B cell (primary cell): ENCODE data around the gene KLF5. TPM values are rescaled to one million over a fixed set of nuclear protein-coding genes. Genes with fewer than 3 reads are reported as not detected.

Experiments used
- ATAC-seq: fragments of 200-7000 bp; cut with Tn5 transposase; one replicate; pipeline ENCODE4 v1.10.0; 2021; ENCODE audit warnings: low read depth, mild to moderate bottlenecking, moderate number of reproducible peaks, moderate library complexity
- CTCF ChIA-PET: fragments of 350-600 bp; sonication (Branson Sonifier 250); formaldehyde crosslinking; loops from one replicate; lab custom pipeline; 2021; ENCODE audit warnings: antibody characterized with exemption, inconsistent platforms; lab: Charles Lee
- POLR2A ChIA-PET: fragments of 350-600 bp; sonication (Branson Sonifier 250); formaldehyde crosslinking; loops from one replicate; lab custom pipeline; 2021; ENCODE audit warnings: antibody characterized with exemption; lab: Charles Lee
- DNase-seq: peaks from one replicate; pipeline ENCODE4 v3.0.0; 2013
- H2AFZ ChIP-seq: 2 replicates; pipeline ENCODE4 v1.6.1; 2012; ENCODE audit warnings: mild to moderate bottlenecking, low read depth, low read length; ENCODE audit not compliant: insufficient read depth, poor library complexity, severe bottlenecking
- H3K27ac ChIP-seq, 2 donors: 1 replicate in 1 of 2; 2 replicates in 1 of 2; pipeline ENCODE4 v1.5.1; 2012 to 2013; ENCODE audit warnings: low read length in 2 of 2, mild to moderate bottlenecking in 2 of 2, moderate library complexity in 1 of 2
- H3K27me3 ChIP-seq, 4 experiments: fragments of 200-600 bp in 1 of 4; sonication (generic) in 1 of 4; replicated peaks in 1 of 4; 1 replicate in 2 of 4; 2 replicates in 2 of 4; pipeline versions ENCODE4 v1.6.1 to v1.7.0; 2013 to 2016; ENCODE audit warnings: low read length in 3 of 4, mild to moderate bottlenecking in 2 of 4, mixed read lengths in 1 of 4, moderate library complexity in 1 of 4; ENCODE audit not compliant: insufficient read depth in 4 of 4, control insufficient read depth in 3 of 4; ENCODE audit errors: control extremely low read depth in 1 of 4
- H3K36me3 ChIP-seq, 2 experiments: replicated peaks in 1 of 2; 1 replicate in 1 of 2; 2 replicates in 1 of 2; pipeline versions ENCODE4 v1.6.1 to v1.7.1; 2013; ENCODE audit warnings: low read length in 1 of 2; ENCODE audit not compliant: insufficient read depth in 2 of 2, control insufficient read depth in 1 of 2; ENCODE audit errors: control extremely low read depth in 1 of 2, extremely low read depth in 1 of 2
- H3K4me1 ChIP-seq, 2 donors: fragments of 200-600 bp in 1 of 2; sonication (generic) in 1 of 2; 1 replicate in 1 of 2; 2 replicates in 1 of 2; pipeline versions ENCODE4 v1.5.1 to v1.6.1; 2013 to 2017; ENCODE audit warnings: low read length in 2 of 2; ENCODE audit not compliant: control insufficient read depth in 2 of 2, insufficient read depth in 2 of 2
- H3K4me2 ChIP-seq: replicated peaks from 2 replicates; pipeline ENCODE3; 2012; ENCODE audit warnings: mild to moderate bottlenecking, low read depth, low read length; ENCODE audit not compliant: poor library complexity, severe bottlenecking
- H3K4me3 ChIP-seq, 5 experiments: fragments of 200-600 bp in 1 of 5; sonication (generic) in 1 of 5; 1 replicate in 3 of 5; 2 replicates in 2 of 5; pipeline versions ENCODE4 v1.5.1 to v1.7.0; 2011 to 2016; ENCODE audit warnings: low read length in 4 of 5, mild to moderate bottlenecking in 4 of 5, low read depth in 2 of 5, control low read depth in 1 of 5, moderate library complexity in 1 of 5; ENCODE audit not compliant: insufficient read depth in 1 of 5; ENCODE audit errors: control extremely low read depth in 1 of 5, extremely low read depth in 1 of 5
- H3K79me2 ChIP-seq: fragments of 200-600 bp; sonication (generic); one replicate; pipeline ENCODE4 v1.6.0; 2016; ENCODE audit warnings: low read length; ENCODE audit not compliant: control insufficient read depth, insufficient read depth
- H3K9ac ChIP-seq: fragments of 200-600 bp; sonication (generic); 2 replicates; pipeline ENCODE4 v1.6.1; 2017; ENCODE audit warnings: mild to moderate bottlenecking, low read length, moderate library complexity
- H3K9me3 ChIP-seq, 3 donors: one replicate each; pipeline versions ENCODE4 v1.6.1 to v1.7.1; 2013; ENCODE audit warnings: low read length in 2 of 3; ENCODE audit not compliant: control insufficient read depth in 2 of 3, insufficient read depth in 1 of 3; ENCODE audit errors: control extremely low read depth in 1 of 3
- H4K20me1 ChIP-seq: 2 replicates; pipeline ENCODE4 v1.6.0; 2012; ENCODE audit warnings: mild to moderate bottlenecking, low read length; ENCODE audit not compliant: insufficient read depth, control insufficient read depth, poor library complexity, severe bottlenecking
- H3K27ac Mint-ChIP-seq: one replicate; pipeline ENCODE4 v1.8.0; 2021; ENCODE audit warnings: mixed read lengths
- H3K27me3 Mint-ChIP-seq: one replicate; pipeline ENCODE4 v1.8.0; 2021; ENCODE audit warnings: mixed read lengths
- H3K4me1 Mint-ChIP-seq: one replicate; pipeline ENCODE4 v1.8.0; 2021; ENCODE audit warnings: mixed read lengths
- H3K4me3 Mint-ChIP-seq: one replicate; pipeline ENCODE4 v1.8.0; 2021; ENCODE audit warnings: mixed read lengths
- H3K9me3 Mint-ChIP-seq: one replicate; pipeline ENCODE4 v1.8.0; 2022; ENCODE audit warnings: mixed read lengths; ENCODE audit not compliant: insufficient read depth
- CTCF ChIP-seq: fragments of 200-600 bp; IDR thresholded peaks from one replicate; pipeline ENCODE4 v1.8.0; 2022; ENCODE audit warnings: antibody characterized with exemption, mild to moderate bottlenecking
- EZH2 ChIP-seq: IDR thresholded peaks from 2 replicates; pipeline ENCODE4 v1.6.1; 2012; ENCODE audit warnings: borderline replicate concordance, low read depth, mild to moderate bottlenecking, moderate library complexity, low read length; ENCODE audit not compliant: insufficient read depth, poor library complexity, severe bottlenecking
- WGBS: methylation state at CpG from one replicate; pipeline ENCODE4 v1.1.5; 2013; ENCODE audit warnings: missing lambda C conversion rate; ENCODE audit not compliant: insufficient coverage; 5-methylcytosine and 5-hydroxymethylcytosine counted together
- intact Hi-C: fragments of 100-400 bp; cut with micrococcal nuclease; formaldehyde crosslinking; loops from one replicate; pipeline ENCODE4 v1.10.0; 2022
- polyA plus RNA-seq: library from polyadenylated mRNA; depleted of rRNA; stranded (reverse); fragments of >200 nt; gene quantifications from 2 replicates; pipeline ENCODE4 v1.2.3, GENCODE V29; 2012
- total RNA-seq, 2 donors: library from RNA; stranded (reverse); fragments of 120-200 nt in 1 of 2; gene quantifications; 1 replicate in 1 of 2; 2 replicates in 1 of 2; pipeline versions ENCODE4 v1.2.3 to v1.2.4, GENCODE V29; 2013 to 2022

Gene KLF5
- total and polyA plus RNA-seq, 2 donors (not counting 1 experiment from before 2014, with no cell fraction given) = 0.94 to 1.5 TPM

GRCh38 chr13:73035660-73036059 lies 23.1 kb upstream of the KLF5 start:
- no peaks in the 10 kb centered on the region for H3K27me3 ChIP-seq
- no peaks in the 10 kb centered on the region for H3K79me2 ChIP-seq
- no peaks in the 10 kb centered on the region for H4K20me1 ChIP-seq
- TF ChIP-seq CTCF (no peak), EZH2 (no peak)
- H3K9ac ChIP-seq = no peak overlapping the region
- Mint-ChIP-seq H3K4me3 (no peak overlapping the region), H3K27ac (no peak overlapping the region), H3K4me1 (no peaks in the 10 kb centered on the region), H3K9me3 (no peaks in the 10 kb centered on the region), H3K27me3 (no peaks in the 10 kb centered on the region)
- ChIA-PET POLR2A (no interaction called here), CTCF (no interaction called here)
- no peaks in the 10 kb centered on the region for H3K4me1 ChIP-seq
- H2AFZ ChIP-seq = no peak overlapping the region
- intact Hi-C loops = no loop called here
- no peak overlapping the region for H3K4me3 ChIP-seq
- ATAC-seq = no peak
- no peaks in the 10 kb centered on the region for H3K9me3 ChIP-seq
- H3K27ac ChIP-seq = no peak overlapping the region
- WGBS = no CpG with 5 or more reads among the region's 2 CpGs
- DNase-seq = no peak
- no peak overlapping the region for H3K4me2 ChIP-seq
- H3K36me3 ChIP-seq = no peaks in the 10 kb centered on the region

GRCh38 chr13:73036566-73036965 lies 22.2 kb upstream of the KLF5 start:
- ChIA-PET CTCF (no interaction called here), POLR2A (no interaction called here)
- H3K27ac ChIP-seq = no peak overlapping the region
- H3K9me3 ChIP-seq = no peaks in the 10 kb centered on the region
- H3K27ac Mint-ChIP-seq = no peak overlapping the region
- H3K4me3 ChIP-seq = no peak overlapping the region
- no peaks in the 10 kb centered on the region for H4K20me1 ChIP-seq
- H3K27me3 Mint-ChIP-seq = no peaks in the 10 kb centered on the region
- TF ChIP-seq CTCF = no peak
- no peak for TF ChIP-seq EZH2
- no peaks in the 10 kb centered on the region for H3K9me3 Mint-ChIP-seq
- H3K4me1 ChIP-seq = no peaks in the 10 kb centered on the region
- DNase-seq (no peak), ATAC-seq (no peak)
- H3K36me3 ChIP-seq = no peaks in the 10 kb centered on the region
- no peak overlapping the region for H3K4me3 Mint-ChIP-seq
- no peak overlapping the region for H3K4me2 ChIP-seq
- no peak overlapping the region for H3K9ac ChIP-seq
- intact Hi-C loops = no loop called here
- H3K4me1 Mint-ChIP-seq = no peaks in the 10 kb centered on the region
- 93% methylated on average over 3 of the region's 4 CpGs for WGBS
- no peak overlapping the region for H2AFZ ChIP-seq
- no peaks in the 10 kb centered on the region for H3K79me2 ChIP-seq
- no peaks in the 10 kb centered on the region for H3K27me3 ChIP-seq
